Stimulated activated CD8-positive, alpha-beta memory T cell treated with anti-CD3 and anti-CD28 coated beads, Interleukin-4, amount 100 ng/mL, for 1 hour (primary cell): Measurements from ENCODE around the gene SMARCC1.

Experiments
- DNase-seq, 2 donors: peaks; one replicate each; pipeline ENCODE4 v3.0.0-alpha.2; 2020; ENCODE audit warnings: low read depth in 2 of 2, low spot score in 1 of 2

The SMARCC1 gene

DNA sequence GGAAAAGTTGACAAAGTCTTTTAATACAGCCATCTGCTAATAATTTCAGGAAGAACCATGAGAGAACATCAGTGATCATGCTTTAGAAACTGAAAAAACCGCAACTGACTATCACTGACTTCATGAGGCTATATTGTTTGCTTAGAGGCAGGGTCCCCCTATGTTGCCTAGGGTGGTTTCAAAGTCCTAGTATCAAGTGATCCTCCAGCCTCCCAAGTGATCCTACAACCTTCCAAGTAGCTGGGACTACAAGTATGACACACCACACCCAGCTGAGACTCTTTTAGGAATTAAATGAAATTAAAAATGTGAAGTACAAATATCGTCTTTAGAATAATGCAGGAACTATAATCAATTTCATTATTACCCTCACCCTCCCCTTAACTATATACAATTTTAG, 144.8 kb downstream of the SMARCC1 start:
- DNase-seq, result no peak

DNA sequence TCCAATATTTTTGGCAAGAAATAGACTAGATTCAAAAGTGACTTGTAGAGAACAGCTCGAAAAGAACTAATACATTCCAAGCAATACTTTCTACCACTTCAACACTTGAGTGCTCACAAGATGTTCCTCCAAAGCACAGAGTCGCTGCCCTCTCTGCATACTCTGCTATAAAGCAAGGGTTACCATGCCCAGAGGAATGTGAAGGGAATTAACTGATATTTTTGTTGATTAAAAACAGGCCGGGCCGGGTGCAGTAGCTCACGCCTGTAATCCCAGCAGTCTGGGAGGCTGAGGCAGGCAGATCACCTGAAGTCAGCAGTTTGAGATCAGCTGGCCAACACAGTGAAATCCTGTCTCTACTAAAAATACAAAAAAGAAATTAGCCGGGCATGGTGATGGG, 145.5 kb downstream of the SMARCC1 start:
- DNase-seq, result no peak

DNA sequence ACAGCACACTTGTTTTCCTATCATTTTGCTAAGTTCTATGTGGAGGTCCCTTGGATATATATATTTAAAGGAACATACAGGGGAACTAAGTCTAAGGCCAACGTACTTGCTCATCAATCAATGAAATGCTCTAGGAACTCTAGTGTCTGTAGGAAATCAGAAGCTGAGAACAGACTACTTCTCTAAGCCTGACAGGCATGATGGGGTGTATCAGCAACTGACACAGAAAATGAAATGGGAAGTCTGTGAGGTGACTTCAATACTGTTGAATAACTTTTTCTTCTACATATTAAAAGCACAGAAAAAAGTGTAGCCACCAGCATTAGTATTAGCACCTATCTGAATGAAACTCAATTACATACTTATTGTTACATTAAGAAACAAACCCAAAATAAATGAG, 146.2 kb downstream of the SMARCC1 start:
- no peak for DNase-seq

DNA sequence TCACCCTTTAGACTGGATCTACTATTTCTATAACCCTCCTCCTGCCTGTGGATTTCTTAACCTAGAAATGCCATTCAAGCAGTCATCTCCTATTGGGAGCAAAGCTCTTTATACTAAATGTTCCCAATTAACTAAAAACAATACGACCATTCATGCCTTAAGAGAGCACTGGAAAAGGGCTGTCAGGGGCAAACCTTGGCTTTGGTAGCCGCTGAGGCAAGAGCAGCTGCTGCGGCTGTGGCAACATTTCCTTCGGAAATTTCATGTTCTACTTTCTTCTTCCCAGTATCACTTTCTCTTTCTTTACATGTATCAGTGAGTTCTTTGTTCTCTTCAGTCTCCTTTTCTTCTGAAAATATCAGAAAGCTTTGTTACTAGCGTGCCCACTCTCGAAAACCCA, 146.7 kb downstream of the SMARCC1 start:
- DNase-seq, result no peak

DNA sequence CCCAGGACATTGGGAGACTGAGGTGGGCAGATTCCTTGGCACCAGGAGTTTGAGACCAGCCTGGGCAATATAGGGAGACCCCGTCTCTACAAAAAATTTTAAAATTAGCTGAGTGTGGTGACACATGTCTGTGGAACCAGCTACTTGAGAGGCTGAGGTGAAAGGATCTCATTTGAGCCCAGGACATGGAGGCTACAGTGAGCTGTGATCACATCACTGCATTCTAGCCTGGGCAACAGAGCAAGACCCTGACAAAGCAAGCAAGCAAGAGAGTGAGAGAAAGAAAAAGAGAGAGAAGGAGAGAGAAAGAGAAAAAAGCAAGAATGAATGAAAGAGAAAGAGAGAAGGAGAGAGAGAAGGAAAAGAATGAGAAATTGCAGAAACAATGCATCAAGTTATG, 150.9 kb downstream of the SMARCC1 start:
- no peak for DNase-seq

DNA sequence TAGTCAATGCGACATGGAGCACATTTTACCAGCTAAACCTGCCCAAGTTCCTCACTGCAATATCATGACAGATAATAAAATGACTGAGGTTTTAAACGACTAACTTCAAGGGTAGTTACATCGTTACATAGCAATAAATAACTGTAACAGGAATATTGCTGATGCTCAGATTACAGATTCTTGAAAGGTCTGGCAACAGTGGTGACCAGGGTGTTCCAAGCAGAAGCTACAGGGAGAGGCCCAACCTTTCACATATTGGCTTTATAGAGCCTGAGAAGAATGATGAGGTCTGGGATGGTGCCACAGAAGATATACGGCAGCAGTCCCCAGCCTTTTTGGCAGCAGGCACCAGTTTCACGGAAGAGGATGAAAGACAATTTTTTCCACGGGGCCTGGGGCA, 151.9 kb downstream of the SMARCC1 start:
- DNase-seq, result no peak

DNA sequence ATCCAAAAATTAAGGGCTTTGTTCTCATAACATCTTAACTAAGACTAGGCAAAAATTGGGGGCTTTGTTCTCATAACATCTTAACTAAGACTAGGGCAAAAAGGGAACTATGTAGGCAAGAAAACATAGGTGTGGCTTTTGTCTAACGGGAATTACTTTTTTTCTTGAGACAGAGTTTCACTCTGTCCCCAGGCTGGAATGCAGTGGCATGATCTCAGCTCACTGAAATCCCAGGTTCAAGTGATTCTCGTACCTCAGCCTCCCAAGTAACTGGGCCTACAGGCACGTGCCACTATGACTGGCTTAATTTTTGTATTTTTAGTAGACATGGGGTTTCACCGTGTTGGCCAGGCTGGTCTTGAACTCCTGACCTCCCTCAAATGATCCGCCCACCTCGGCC, 153.3 kb downstream of the SMARCC1 start:
- no peak for DNase-seq

DNA sequence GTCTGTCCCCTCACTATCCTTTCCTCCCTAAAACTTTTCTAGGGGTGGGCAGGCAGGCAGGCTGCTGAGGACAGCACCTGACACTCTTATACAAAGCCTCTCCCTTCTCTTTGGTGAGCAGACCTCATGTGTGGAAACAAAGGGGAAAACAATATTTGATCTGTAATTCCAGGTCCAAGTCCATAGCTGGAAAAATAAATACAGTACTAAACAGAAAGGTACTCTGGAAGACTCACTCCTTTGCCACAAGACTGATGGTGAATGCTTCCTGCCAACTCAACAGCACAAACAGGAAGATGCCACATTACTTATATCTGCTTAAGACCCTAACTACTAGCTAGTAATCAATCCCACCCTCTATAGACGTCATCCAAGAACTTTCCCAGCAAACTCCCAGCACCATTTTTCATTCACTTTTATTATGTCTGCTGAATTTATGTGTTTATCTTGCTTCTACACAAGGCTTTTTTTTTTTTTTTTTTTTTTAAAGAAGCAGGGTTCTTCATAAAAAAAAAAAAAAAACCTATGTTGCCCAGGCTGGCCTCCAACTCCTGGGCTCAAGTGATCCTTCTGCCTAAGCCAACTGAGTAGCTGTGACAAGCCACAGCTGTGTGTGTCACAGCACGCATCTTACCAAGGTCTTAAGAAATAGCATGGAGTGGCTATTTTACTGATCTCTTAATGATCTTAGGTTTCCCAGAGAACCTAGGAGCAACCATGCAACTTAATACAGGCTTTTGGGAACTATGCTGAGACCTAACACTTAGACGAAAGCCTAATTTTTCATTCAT, 158.8 kb downstream of the SMARCC1 start:
- DNase-seq, result no peak

DNA sequence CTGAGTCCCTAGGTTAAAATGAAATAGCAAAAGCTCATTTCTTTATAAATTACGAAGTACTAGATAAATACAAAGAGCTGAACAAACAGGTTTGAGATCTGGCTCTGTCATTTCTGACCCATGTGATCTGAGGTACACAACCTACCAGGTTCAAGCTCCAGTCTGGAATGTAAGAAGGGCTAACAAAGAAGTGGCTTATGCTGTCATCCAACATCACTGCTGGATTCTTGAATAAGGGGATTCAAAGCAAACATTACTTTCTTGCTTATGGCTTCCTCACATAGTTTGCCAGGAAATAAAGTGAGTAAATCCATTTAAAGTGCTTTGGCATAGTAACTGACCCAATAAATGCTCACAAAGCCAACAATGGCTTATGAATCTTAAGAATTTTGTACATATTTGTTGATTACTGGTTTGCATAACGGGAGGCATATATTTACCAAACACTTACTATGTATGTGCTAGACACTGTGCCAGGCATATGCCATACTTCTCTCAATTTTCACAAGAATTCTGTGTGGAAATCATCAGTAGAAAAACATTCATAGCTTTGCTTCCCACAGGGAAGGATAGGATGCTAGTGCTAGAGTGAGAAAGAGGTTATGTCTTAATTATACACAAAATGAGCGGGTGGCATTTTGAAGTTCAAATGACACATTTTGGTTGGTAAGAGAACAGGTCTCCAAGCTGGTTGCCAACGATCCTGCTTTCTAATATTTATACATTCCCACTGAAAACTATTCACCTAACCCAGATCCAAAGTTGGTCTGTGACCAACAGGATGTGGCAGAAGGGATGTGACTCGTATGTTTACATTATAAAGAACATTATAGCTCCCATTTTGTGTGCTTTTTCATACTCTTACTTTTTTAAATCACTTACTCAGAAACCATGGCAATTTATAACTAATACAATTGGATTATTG, 164.3 kb downstream of the SMARCC1 start:
- no peak for DNase-seq

DNA sequence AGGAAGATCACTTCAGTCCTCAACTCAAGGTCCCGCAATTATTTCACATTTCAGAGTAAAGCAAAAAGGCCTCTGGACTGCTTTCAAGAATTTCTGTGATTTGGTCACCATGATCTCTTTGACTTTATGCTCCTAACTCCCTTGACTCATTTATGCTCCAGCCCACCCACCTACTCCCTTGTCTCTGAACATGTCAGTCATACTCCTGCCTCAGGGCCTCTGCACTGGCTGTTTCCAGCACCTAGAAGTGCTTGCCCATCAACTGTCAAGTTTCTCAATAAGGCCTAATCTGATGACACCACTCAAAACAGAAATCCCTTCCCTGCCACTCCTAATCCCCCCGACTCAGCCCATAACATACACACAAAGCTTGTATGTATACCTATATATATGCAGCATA, 166.9 kb downstream of the SMARCC1 start:
- no peak for DNase-seq

DNA sequence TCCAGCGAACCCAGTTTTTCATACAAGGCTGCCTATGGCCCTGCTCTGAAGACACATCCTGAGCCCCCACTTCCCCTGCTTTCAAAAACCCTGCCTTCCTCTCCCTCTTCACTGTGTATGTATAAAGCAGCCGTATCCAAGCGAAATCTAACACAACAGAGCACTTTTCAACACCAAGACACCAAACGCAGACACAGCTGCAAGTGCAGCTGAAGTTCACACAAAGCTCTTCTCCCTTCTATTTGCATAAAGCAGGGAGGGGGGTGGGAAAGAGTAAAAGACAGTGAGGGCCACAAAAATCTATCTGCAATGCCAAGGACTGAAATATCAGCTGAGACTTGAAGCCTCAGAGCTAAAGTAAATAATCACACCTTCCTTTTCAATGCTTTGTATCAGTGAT, 168.0 kb downstream of the SMARCC1 start:
- no peak for DNase-seq

DNA sequence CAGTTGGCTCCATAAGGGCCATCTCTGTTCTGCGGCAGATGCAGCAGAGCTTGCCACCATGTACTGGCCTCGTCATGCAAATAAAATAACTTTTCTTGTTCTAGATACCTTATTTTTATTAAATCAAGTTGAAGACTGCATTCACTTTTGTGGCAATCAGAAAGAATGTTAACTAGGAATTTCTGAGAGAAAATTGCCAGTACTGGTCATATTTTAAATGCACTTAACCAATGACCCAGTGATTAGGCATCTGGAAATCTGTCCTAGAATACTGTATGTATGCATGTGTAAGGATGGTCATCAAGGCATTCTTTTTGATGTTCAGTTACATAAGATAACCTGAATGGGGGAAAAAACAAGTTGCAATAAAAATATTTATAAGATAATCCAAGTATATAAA, 168.8 kb downstream of the SMARCC1 start:
- DNase-seq, result no peak

DNA sequence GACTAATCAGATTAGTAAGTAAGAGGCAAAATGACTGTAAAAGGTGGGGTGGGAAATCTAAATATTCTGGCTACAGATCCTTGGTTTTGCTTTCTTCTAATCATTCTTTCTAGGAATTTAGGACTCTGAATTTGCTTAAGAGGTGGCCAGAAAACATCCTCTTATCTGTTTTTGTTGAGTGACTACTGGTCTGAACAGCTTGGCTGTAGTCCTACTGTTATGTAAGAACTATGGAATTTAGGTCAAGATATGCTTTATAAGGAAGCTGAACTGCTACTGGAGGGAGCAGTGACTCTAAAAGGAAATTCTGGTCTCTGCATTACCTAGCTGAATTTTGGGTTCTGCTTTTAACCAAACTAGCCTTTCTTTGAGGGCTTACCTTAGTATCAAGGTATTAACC, 169.5 kb downstream of the SMARCC1 start:
- no peak for DNase-seq

DNA sequence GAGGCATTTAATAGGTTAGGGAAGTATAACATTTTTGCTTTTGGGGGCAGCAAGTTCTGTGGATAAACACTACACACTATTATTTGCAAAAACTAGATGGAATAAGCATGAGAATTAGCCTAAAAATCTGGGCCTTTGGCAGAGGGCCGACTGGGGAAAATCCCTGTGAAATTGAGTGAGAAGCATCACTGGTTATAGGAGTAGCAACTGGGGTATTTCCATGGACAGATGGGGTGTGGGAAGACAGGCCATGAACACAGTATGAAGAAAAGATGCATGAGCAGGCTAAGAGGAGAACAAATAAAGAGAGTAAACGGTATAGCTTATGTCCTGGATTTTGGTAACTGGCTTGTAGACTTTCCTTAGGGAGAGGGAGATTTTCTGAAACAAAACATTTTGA, 170.1 kb downstream of the SMARCC1 start:
- DNase-seq, result no peak

DNA sequence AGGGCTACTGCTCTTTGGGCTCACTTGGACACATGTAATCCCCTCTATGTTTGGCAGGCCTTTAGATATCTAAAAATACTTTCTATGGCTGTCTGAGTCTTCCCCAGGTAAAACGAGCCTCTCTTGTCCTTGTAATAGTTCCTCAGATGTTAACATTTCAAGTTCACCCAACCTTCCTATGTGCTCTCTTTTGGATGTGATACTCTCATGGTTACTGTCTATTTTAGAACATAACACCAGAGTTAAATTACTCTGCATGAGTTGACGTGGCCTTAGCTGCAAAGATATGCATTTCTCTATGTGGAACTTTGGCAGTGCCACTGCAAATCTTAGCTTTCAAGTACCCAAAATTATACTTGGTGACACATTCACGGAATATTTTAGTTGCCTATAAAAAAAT, 171.1 kb downstream of the SMARCC1 start:
- DNase-seq, result no peak

DNA sequence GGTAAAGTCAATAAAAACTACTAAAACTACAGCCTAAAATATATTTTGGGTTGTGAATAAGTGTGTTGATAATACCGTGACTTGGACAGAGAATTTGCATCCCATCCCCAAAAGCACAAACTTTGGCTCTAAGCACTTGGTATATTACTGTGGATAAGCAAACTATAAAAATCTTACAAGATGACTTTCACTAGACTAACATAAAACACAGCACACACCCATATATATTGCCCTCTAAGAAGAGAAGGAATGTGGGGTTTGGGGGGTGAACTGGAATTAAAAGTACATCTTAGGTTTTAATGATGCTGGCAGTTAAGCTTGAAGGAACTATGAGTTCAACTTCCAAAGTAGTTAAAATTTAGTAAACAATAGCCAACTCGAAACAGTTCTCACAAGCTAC, 174.4 kb downstream of the SMARCC1 start:
- DNase-seq, result no peak

DNA sequence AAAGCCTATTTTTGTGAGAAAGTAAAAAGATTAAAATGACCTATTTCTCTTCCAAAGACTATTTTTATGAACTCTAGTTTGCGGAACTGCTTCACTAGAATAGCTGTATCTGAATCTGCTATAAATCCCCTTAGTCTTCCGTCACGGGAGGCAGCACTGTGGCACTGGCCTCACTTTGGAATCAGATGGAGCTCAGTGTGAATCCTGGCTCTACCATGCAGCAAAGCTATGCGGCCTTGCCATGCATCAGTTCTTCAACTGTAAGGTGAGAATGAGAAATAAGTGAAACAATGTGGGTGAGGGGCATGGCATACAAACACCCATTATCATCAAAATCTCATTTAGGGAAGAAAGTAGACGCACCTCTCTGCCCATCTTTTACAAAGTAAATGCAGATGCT, 175.5 kb downstream of the SMARCC1 start:
- no peak for DNase-seq

DNA sequence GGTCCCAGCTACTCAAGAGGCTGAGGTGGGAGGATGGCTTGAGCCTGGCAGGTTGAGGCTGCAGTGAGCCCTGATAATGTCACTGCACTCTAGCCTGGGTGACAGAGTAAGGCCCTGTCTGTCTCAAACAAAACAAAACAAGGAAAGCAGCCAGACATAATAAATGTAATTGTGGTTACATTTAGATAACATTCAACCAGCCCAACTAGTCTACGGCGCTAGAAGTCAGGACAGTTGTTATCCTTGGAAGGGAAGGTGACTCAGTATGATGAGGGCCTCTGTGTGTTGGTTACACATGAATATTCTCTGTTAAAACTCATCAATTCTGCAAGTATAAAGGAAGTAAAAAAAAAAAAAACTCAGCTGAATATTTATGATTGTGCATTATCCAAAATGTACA, 176.0 kb downstream of the SMARCC1 start:
- DNase-seq, result no peak

DNA sequence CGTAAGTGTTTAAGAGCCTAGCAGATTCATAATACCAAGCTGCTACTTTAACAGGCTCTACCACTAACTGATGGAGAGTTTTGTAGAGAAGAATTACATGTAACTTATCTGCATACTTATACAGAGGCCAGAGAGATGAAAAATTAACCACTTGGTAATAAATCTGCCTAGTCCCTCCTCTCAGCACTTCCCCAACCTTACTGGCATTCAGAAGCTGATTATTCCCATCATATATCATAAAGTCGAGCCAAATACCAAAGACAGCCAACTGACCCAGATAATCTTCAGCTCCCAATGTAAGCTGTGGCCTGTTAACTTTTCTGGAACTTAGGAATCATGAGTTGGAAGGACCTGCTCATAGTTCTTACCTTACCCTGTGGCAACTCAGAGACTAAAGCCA, 177.5 kb downstream of the SMARCC1 start:
- no peak for DNase-seq

DNA sequence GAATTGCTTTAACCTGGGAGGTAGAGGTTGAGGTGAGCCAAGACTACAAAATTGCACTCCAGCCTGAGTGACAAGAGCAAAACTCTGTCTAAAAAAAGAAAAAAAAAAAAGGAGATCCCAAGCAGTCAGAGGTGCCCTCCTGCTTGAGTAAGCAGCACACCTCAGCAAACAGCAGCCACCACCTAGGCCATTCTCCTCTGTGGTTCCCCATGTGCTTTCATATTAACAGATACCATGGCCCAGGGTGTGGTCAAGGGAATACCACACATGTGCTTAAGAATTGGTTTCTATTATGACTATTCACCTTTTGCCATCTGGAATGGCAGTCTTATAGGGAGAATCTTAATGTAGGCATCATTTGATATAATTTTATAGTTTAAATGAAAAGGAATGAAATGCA, 178.4 kb downstream of the SMARCC1 start:
- DNase-seq, result no peak

DNA sequence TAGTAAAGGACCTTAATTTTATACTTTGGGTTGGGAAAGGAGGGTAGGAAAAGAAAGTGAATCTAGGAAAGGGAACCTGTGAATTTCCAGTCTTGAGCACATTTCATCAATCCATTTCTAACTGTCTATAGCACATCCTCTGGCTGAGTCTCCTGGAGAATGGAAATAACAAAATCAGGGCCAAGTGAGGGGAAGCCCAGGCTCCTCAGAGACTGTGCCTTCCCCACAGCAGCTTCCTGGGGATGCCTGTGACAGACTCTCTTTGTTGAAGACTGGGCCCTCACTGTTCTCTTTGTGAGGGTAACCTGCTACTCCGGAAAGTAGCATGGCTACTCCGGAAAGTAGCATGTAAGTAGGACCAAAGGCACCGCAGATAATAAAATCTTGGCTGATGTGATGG, 180.4 kb downstream of the SMARCC1 start:
- no peak for DNase-seq

DNA sequence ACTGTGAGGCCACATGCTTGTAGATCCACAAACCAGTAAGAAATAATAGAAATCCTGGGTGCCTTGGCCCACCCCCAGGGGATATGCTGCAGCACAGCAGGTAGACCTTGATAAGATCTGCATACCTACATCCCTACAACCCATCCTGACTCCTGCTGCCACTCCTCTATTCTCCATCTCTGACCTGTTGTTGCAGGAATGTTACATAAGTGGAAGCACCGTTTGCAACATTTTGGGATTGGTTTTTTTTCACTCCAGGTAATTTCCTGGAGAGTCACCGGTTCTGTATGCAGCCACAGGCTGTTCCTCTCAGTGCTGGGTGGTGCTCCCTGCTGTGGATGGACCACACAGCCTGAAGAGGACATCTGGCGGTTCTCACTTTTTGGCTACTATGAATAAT, 186.9 kb downstream of the SMARCC1 start:
- no peak for DNase-seq
